AG10803 (cell line): ENCODE measurements around the gene MDFIC.

Experiments used
- DNase-seq: peaks from one replicate; pipeline ENCODE4 v3.0.0; 2010; ENCODE audit warnings: low read depth
- H3K4me3 ChIP-seq: 2 replicates; pipeline ENCODE4 v1.5.1; 2011; ENCODE audit warnings: mild to moderate bottlenecking, low read length, control low read depth
- CTCF ChIP-seq: conservative IDR thresholded peaks from 2 replicates; pipeline ENCODE4 v1.5.1; 2011; ENCODE audit warnings: mild to moderate bottlenecking, low read length, control low read depth, inconsistent platforms

MDFIC gene

GRCh38 chr7:115024276-115024675, 102.4 kb downstream of the MDFIC start:
- no peak for TF ChIP-seq CTCF

GRCh38 chr7:115032715-115033703, 111.1 kb downstream of the MDFIC start:
- TF ChIP-seq CTCF: peak; percentile 10; the same call in 1 of the 2 replicates
- H3K4me3 ChIP-seq: no peak overlapping the region
- peak; percentile 16 for DNase-seq

More at GRCh38 chr7:115024276-115024675, 102.4 kb downstream of the MDFIC start:
- no peak for DNase-seq
- no peak overlapping the region for H3K4me3 ChIP-seq

GRCh38 chr7:115033917-115034459, 112.1 kb downstream of the MDFIC start:
- no peak overlapping the region for H3K4me3 ChIP-seq
- no peak for TF ChIP-seq CTCF
- no peak for DNase-seq

GRCh38 chr7:115034515-115034914, 112.6 kb downstream of the MDFIC start:
- no peak for TF ChIP-seq CTCF
- no peak for DNase-seq
- H3K4me3 ChIP-seq: no peak overlapping the region

GRCh38 chr7:115037128-115037802, 115.4 kb downstream of the MDFIC start:
- TF ChIP-seq CTCF: no peak
- no peak for DNase-seq
- no peak overlapping the region for H3K4me3 ChIP-seq

GRCh38 chr7:115038158-115038557, 116.3 kb downstream of the MDFIC start:
- TF ChIP-seq CTCF: no peak
- no peak overlapping the region for H3K4me3 ChIP-seq
- no peak for DNase-seq
